Tibial artery (tissue), 4 donors: Measurements from ENCODE around the gene RBM17.

Source experiments
- DNase-seq, 2 donors: peaks; one replicate each; pipeline ENCODE4 v3.0.0-alpha.2; 2019
- H3K27ac ChIP-seq, 2 donors: fragments of 200-600 bp; sonication (generic) in 1 of 2; 1 replicate in 1 of 2; 2 replicates in 1 of 2; pipeline ENCODE4 v1.5.1; 2018 to 2019; ENCODE audit warnings: mild to moderate bottlenecking in 1 of 2
- H3K27me3 ChIP-seq, 2 donors: fragments of 200-600 bp; sonication (generic) in 1 of 2; one replicate each; pipeline versions ENCODE4 v1.5.1 to v1.6.0; 2016 to 2019
- H3K36me3 ChIP-seq, 3 donors: fragments of 200-600 bp; sonication (generic) in 2 of 3; one replicate each; pipeline ENCODE4 v1.5.1; 2016 to 2019; ENCODE audit warnings: mild to moderate bottlenecking in 2 of 3
- H3K4me1 ChIP-seq, 4 donors: fragments of 200-600 bp; sonication (generic) in 2 of 4; 1 replicate in 3 of 4; 2 replicates in 1 of 4; pipeline ENCODE4 v1.5.1; 2016 to 2019
- H3K4me3 ChIP-seq, 2 donors: fragments of 200-600 bp; sonication (generic) in 1 of 2; 1 replicate in 1 of 2; 2 replicates in 1 of 2; pipeline ENCODE4 v1.5.1; 2018 to 2019; ENCODE audit warnings: mild to moderate bottlenecking in 2 of 2
- H3K9me3 ChIP-seq, 3 donors: fragments of 200-600 bp; sonication (generic) in 1 of 3; one replicate each; pipeline ENCODE4 v1.5.1; 2016 to 2019
- CTCF ChIP-seq, 2 experiments: fragments of 200-600 bp in 1 of 2; fragments of 450-650 bp in 1 of 2; IDR thresholded peaks; one replicate each; pipeline ENCODE4 v1.5.1; 2017 to 2019; ENCODE audit warnings: antibody characterized with exemption in 2 of 2, mild to moderate bottlenecking in 1 of 2, moderate library complexity in 1 of 2
- intact Hi-C: fragments of 100-400 bp; cut with DNase I; formaldehyde crosslinking; loops from one replicate; pipeline ENCODE4 v1.15.0; 2023; ENCODE audit warnings: low total_unique reads

The RBM17 gene

GRCh38 chr10:6049031-6049400, 39.8 kb upstream of the RBM17 start:
- Histone ChIP-seq H3K9me3 (no peaks in the 10 kb centered on the region), H3K4me1 (peaks cover 0 to 6% (median 2%) of the 10 kb centered on the region in 4 donors), H3K4me3 (no peak overlapping the region), H3K36me3 (no peaks in the 10 kb centered on the region), H3K27me3 (peaks cover 0 to 3% of the 10 kb centered on the region in 2 donors), H3K27ac (no peak overlapping the region)
- DNase-seq: no peak
- TF ChIP-seq CTCF (IDR thresholded peaks at IDR 0.05): no peak
- intact Hi-C loops: no loop called here

- Histone ChIP-seq H3K27me3 (no peaks in the 10 kb centered on the region), H3K27ac (peak overlapping the region; percentile 33 to 34), H3K4me3 (peak overlapping the region; percentile 34 to 48), H3K9me3 (no peaks in the 10 kb centered on the region), H3K4me1 (peaks cover 0 to 6% (median 2%) of the 10 kb centered on the region in 4 donors), H3K36me3 (no peaks in the 10 kb centered on the region)
- intact Hi-C loops: no loop called here
- peak; percentile 18 to 28 for TF ChIP-seq CTCF (IDR thresholded peaks at IDR 0.05)
- DNase-seq: peak; percentile 69 to 70
These were observed 37.9 kb upstream of the RBM17 start for GRCh38 chr10:6050801-6051445.

GRCh38 chr10:6052247-6053221, 36.3 kb upstream of the RBM17 start:
- DNase-seq: peak in 1 of 2 donors; percentile 46
- Histone ChIP-seq H3K4me3 (no peak overlapping the region), H3K9me3 (no peaks in the 10 kb centered on the region), H3K27me3 (no peaks in the 10 kb centered on the region), H3K4me1 (peaks cover 0 to 6% (median 2%) of the 10 kb centered on the region in 4 donors), H3K27ac (no peak overlapping the region), H3K36me3 (no peaks in the 10 kb centered on the region)
- TF ChIP-seq CTCF (IDR thresholded peaks at IDR 0.05): no peak
- intact Hi-C loops: no loop called here

GRCh38 chr10:6053303-6053702, 35.5 kb upstream of the RBM17 start:
- Histone ChIP-seq H3K4me1 (peaks cover 0 to 6% (median 2%) of the 10 kb centered on the region in 4 donors), H3K36me3 (no peaks in the 10 kb centered on the region), H3K9me3 (no peaks in the 10 kb centered on the region), H3K27ac (no peak overlapping the region), H3K4me3 (no peak overlapping the region), H3K27me3 (peaks cover 0 to 2% of the 10 kb centered on the region in 2 donors)
- no peak for TF ChIP-seq CTCF (IDR thresholded peaks at IDR 0.05)
- intact Hi-C loops: no loop called here
- no peak for DNase-seq

GRCh38 chr10:6053816-6054631, 34.8 kb upstream of the RBM17 start:
- Histone ChIP-seq H3K9me3 (no peaks in the 10 kb centered on the region), H3K36me3 (no peaks in the 10 kb centered on the region), H3K4me3 (no peak overlapping the region), H3K27ac (no peak overlapping the region), H3K27me3 (peaks cover 0 to 2% of the 10 kb centered on the region in 2 donors), H3K4me1 (peaks cover 0 to 6% (median 2%) of the 10 kb centered on the region in 4 donors)
- intact Hi-C loops: no loop called here
- peak; percentile 35 to 67 for DNase-seq
- no peak for TF ChIP-seq CTCF (IDR thresholded peaks at IDR 0.05)
